ENCODE results near the gene OR4A5. TPM values are rescaled to one million over a fixed set of nuclear protein-coding genes. Genes with fewer than 3 reads are reported as not detected.
"Not testable (repeated sequence)": the region's sequence is repeated elsewhere in the genome, so short reads cannot be mapped to it uniquely, and the experiment has no call there.

OR4A5 gene
- total RNA-seq = not detected
- not detected for polyA plus RNA-seq
- long read RNA-seq, donor 1 = 0 reads
- long read RNA-seq, donor 2 = 0 reads
- long read RNA-seq, donor 3 = 0 reads

GRCh38 chr11:54706532-54706931 is at the start of gene OR4A5:
TSS of gene OR4A5 (plus strand) at chr11:54706832. CDS start at chr11:54706885, 53 bp downstream.
- intact Hi-C loops (cut with DNase I); DNase-seq; ATAC-seq; H3K4me3 ChIP-seq; H3K27me3 ChIP-seq; H3K4me1 ChIP-seq; H3K36me3 ChIP-seq; H3K27ac ChIP-seq: not testable (repeated sequence)
- H3K9me3 ChIP-seq = peaks cover 0 to 16% (median 0%) of the 10 kb centered on the region in 12 donors
- 0 to 8% (median 0%) methylated on average over 1 of the region's 1 CpG for WGBS, 4 donors

GRCh38 chr11:54720094-54720493 is 13.5 kb downstream of the OR4A5 start:
- H3K27ac ChIP-seq; H3K4me1 ChIP-seq; H3K27me3 ChIP-seq; intact Hi-C loops (cut with DNase I); H3K36me3 ChIP-seq; ATAC-seq; H3K4me3 ChIP-seq; DNase-seq: not testable (repeated sequence)
- WGBS, 4 donors = 55 to 65% (median 61%) methylated on average over 5 of the region's 5 CpGs
- peaks cover 0 to 17% (median 2%) of the 10 kb centered on the region in 12 donors for H3K9me3 ChIP-seq

Other genes starting within 250 kb of the OR4A5 start
- not detected for gene OR4C46, start 102.8 kb upstream of the OR4A5 start, total RNA-seq
- gene OR4C46, start 102.8 kb upstream of the OR4A5 start, polyA plus RNA-seq = not detected

All from heart left ventricle (tissue), 16 donors.